ENCODE measurements around the gene FKBP4. TPM values are rescaled to one million over a fixed set of nuclear protein-coding genes. Genes with fewer than 3 reads are reported as not detected.

The FKBP4 gene
- total RNA-seq, 1 experiment from 2014 or later: 162 TPM

GRCh38 chr12:2751686-2752085 is 43.1 kb upstream of the FKBP4 start:
- Histone ChIP-seq H3F3A (ENCODE audit: low read length, unreplicated experiment) (no peaks in the 10 kb centered on the region), H3K4me3 (ENCODE audit: low read length) (no peak overlapping the region), H3K9ac (ENCODE audit: low read length) (no peak overlapping the region), H4K20me1 (ENCODE audit: low read length) (no peaks in the 10 kb centered on the region), H3K27ac (ENCODE audit: low read length) (no peak overlapping the region), H3K27me3 (ENCODE audit: low read length) (peaks cover 16% of the 10 kb centered on the region; the same call in 1 of the 2 replicates), H2AFZ (ENCODE audit: low read length) (no peak overlapping the region), H3K9me3 (ENCODE audit: low read length) (no peaks in the 10 kb centered on the region), H3K4me2 (ENCODE audit: low read length) (no peak overlapping the region), H3K4me1 (ENCODE audit: insufficient read depth, low read length) (no peaks in the 10 kb centered on the region), H3K79me2 (ENCODE audit: low read length) (no peaks in the 10 kb centered on the region), H3K36me3 (ENCODE audit: low read depth, low read length) (no peaks in the 10 kb centered on the region), H3K9me2 (replicated peaks; ENCODE audit: low read length) (no peaks in the 10 kb centered on the region)
- no peak for ATAC-seq
- intact Hi-C loops (cut with micrococcal nuclease): no loop called here
- ChIA-PET CTCF (no interaction called here), POLR2A (ENCODE audit: unreplicated experiment) (no interaction called here)
- TF ChIP-seq EZH2 (IDR thresholded peaks at IDR 0.05; ENCODE audit: low read length, unreplicated experiment) (no peak), CTCF (conservative IDR thresholded peaks at IDR 0.05; ENCODE audit: low read depth, low read length) (no peak), EZH2phosphoT487 (IDR thresholded peaks at IDR 0.05; ENCODE audit: borderline replicate concordance, low read length) (no peak)
- BruUV-seq (replicated peaks): no TSS peak
- DNase-seq: no peak

DNA sequence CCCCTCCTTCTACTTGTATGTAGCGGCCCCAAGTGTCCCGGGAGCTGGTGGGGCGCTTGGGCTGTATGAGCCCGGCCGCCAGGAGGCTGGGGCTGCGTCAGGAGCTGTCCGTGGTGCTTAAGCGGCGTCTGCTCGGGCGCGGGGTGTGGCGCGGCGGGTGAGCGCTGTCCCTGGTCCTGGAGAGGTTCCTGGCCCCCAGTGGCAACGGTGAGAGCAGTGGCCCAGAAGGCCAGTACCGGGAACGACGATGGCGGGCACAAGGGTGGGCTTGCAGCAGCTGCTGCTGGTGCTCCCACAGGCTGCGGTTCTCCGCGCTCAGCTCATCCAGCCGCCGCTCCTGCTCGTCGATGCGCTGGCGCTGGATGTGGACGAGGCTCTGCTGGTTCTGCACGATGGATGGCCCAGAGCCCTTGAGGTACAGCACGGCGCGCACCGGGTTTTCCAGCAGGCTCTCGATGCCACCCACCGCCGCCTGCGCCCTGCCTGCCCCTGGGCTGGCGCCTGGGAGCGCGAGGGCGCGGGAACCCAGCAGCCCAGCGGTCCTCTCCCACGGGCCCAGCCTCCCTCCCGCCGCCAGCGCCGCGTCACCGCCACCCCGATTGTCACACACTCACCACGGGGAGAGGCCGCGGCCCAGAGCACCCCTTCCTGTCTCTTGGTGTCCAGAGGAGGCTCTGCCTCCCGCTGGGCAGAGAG is 41.9 kb upstream of the FKBP4 start:
- no peaks in the 10 kb centered on the region for H3K36me3 ChIP-seq (ENCODE audit: low read depth, low read length)
- H3K4me3 ChIP-seq (ENCODE audit: low read length): no peak overlapping the region
- DNase-seq (peak; percentile 69), ATAC-seq (peak; percentile 79)
- H3K4me2 ChIP-seq (ENCODE audit: low read length): no peak overlapping the region
- no peak overlapping the region for H3K9ac ChIP-seq (ENCODE audit: low read length)
- intact Hi-C loops (cut with micrococcal nuclease): no loop called here
- H3K9me2 ChIP-seq (replicated peaks; ENCODE audit: low read length): no peaks in the 10 kb centered on the region
- no peaks in the 10 kb centered on the region for H3K9me3 ChIP-seq (ENCODE audit: low read length)
- no peaks in the 10 kb centered on the region for H3F3A ChIP-seq (ENCODE audit: low read length, unreplicated experiment)
- H3K79me2 ChIP-seq (ENCODE audit: low read length): no peaks in the 10 kb centered on the region
- no peaks in the 10 kb centered on the region for H4K20me1 ChIP-seq (ENCODE audit: low read length)
- no TSS peak for BruUV-seq (replicated peaks)
- H3K27me3 ChIP-seq (ENCODE audit: low read length): peaks cover 22% of the 10 kb centered on the region; the same call in 1 of the 2 replicates
- H3K27ac ChIP-seq (ENCODE audit: low read length): no peak overlapping the region
- TF ChIP-seq EZH2 (IDR thresholded peaks at IDR 0.05; ENCODE audit: low read length, unreplicated experiment) (no peak), CTCF (conservative IDR thresholded peaks at IDR 0.05; ENCODE audit: low read depth, low read length) (no peak), EZH2phosphoT487 (IDR thresholded peaks at IDR 0.05; ENCODE audit: borderline replicate concordance, low read length) (no peak)
- ChIA-PET CTCF (no interaction called here), POLR2A (ENCODE audit: unreplicated experiment) (no interaction called here)
- H2AFZ ChIP-seq (ENCODE audit: low read length): no peak overlapping the region
- no peaks in the 10 kb centered on the region for H3K4me1 ChIP-seq (ENCODE audit: insufficient read depth, low read length)

GRCh38 chr12:2753536-2753935 is 41.2 kb upstream of the FKBP4 start:
- no peak overlapping the region for H3K27ac ChIP-seq (ENCODE audit: low read length)
- BruUV-seq (replicated peaks): no TSS peak
- no peak overlapping the region for H2AFZ ChIP-seq (ENCODE audit: low read length)
- POLR2A ChIA-PET (ENCODE audit: unreplicated experiment): no interaction called here
- no peaks in the 10 kb centered on the region for H4K20me1 ChIP-seq (ENCODE audit: low read length)
- no peaks in the 10 kb centered on the region for H3F3A ChIP-seq (ENCODE audit: low read length, unreplicated experiment)
- no peak overlapping the region for H3K4me2 ChIP-seq (ENCODE audit: low read length)
- no peak overlapping the region for H3K4me3 ChIP-seq (ENCODE audit: low read length)
- intact Hi-C loops (cut with micrococcal nuclease): no loop called here
- H3K4me1 ChIP-seq (ENCODE audit: insufficient read depth, low read length): no peaks in the 10 kb centered on the region
- peaks cover 22% of the 10 kb centered on the region; the same call in 1 of the 2 replicates for H3K27me3 ChIP-seq (ENCODE audit: low read length)
- H3K9me3 ChIP-seq (ENCODE audit: low read length): no peaks in the 10 kb centered on the region
- H3K79me2 ChIP-seq (ENCODE audit: low read length): no peaks in the 10 kb centered on the region
- no peak for DNase-seq
- ATAC-seq: no peak
- CTCF ChIA-PET: no interaction called here
- TF ChIP-seq CTCF (conservative IDR thresholded peaks at IDR 0.05; ENCODE audit: low read depth, low read length) (no peak), EZH2 (IDR thresholded peaks at IDR 0.05; ENCODE audit: low read length, unreplicated experiment) (no peak), EZH2phosphoT487 (IDR thresholded peaks at IDR 0.05; ENCODE audit: borderline replicate concordance, low read length) (no peak)
- H3K9me2 ChIP-seq (replicated peaks; ENCODE audit: low read length): no peaks in the 10 kb centered on the region
- H3K9ac ChIP-seq (ENCODE audit: low read length): no peak overlapping the region
- no peaks in the 10 kb centered on the region for H3K36me3 ChIP-seq (ENCODE audit: low read depth, low read length)
